Neuronal stem cell (in vitro differentiated cells): Measurements from ENCODE around the gene TAB2.

Experiments used
- DNase-seq: peaks from one replicate; pipeline ENCODE4 v3.0.0-alpha.2; 2013; ENCODE audit warnings: low spot score
- H2AFZ ChIP-seq: one replicate; pipeline ENCODE4 v1.6.1; 2013; ENCODE audit warnings: mild to moderate bottlenecking, low read length, inconsistent platforms
- H2AK5ac ChIP-seq: 2 replicates; pipeline ENCODE4 v1.6.1; 2013; ENCODE audit warnings: low read depth, mild to moderate bottlenecking, inconsistent platforms, low read length, moderate library complexity, mixed read lengths
- H2BK120ac ChIP-seq: 2 replicates; pipeline ENCODE4 v1.6.1; 2013; ENCODE audit warnings: low read depth, mild to moderate bottlenecking, inconsistent platforms, low read length, moderate library complexity, mixed read lengths
- H2BK12ac ChIP-seq: one replicate; pipeline ENCODE4 v1.6.1; 2013; ENCODE audit warnings: low read length, inconsistent platforms
- H2BK15ac ChIP-seq: 2 replicates; pipeline ENCODE4 v1.6.1; 2013; ENCODE audit warnings: mild to moderate bottlenecking, low read length, inconsistent platforms, mixed read lengths
- H2BK5ac ChIP-seq: one replicate; pipeline ENCODE4 v1.6.1; 2013; ENCODE audit warnings: inconsistent platforms, mild to moderate bottlenecking, low read length, moderate library complexity
- H3K14ac ChIP-seq: one replicate; pipeline ENCODE4 v1.6.1; 2013; ENCODE audit warnings: low read length, inconsistent platforms
- H3K18ac ChIP-seq: 2 replicates; pipeline ENCODE4 v1.6.1; 2013; ENCODE audit warnings: low read length, inconsistent platforms
- H3K23ac ChIP-seq: 2 replicates; pipeline ENCODE4 v1.6.1; 2013; ENCODE audit warnings: low read depth, mild to moderate bottlenecking, mixed read lengths, low read length, inconsistent platforms; ENCODE audit not compliant: poor library complexity
- H3K27ac ChIP-seq: replicated peaks from 3 replicates; pipeline ENCODE4 v1.5.1; 2013; ENCODE audit warnings: low read length, inconsistent platforms
- H3K27me3 ChIP-seq, 3 experiments: 2 replicates each; pipeline ENCODE4 v1.6.1; 2013; ENCODE audit warnings: low read length in 3 of 3, mild to moderate bottlenecking in 2 of 3, inconsistent platforms in 1 of 3, low read depth in 1 of 3, mixed read lengths in 1 of 3, moderate library complexity in 1 of 3; ENCODE audit not compliant: control insufficient read depth in 3 of 3, insufficient read depth in 3 of 3
- H3K36me3 ChIP-seq, 2 donors: replicated peaks in 1 of 2; 2 replicates each; pipeline ENCODE4 v1.6.1; 2013; ENCODE audit warnings: low read length in 2 of 2; ENCODE audit not compliant: control insufficient read depth in 2 of 2, insufficient read depth in 2 of 2
- H3K4ac ChIP-seq: 2 replicates; pipeline ENCODE4 v1.6.1; 2013; ENCODE audit warnings: inconsistent platforms, mild to moderate bottlenecking, low read length, moderate library complexity
- H3K4me1 ChIP-seq, 2 donors: 1 replicate in 1 of 2; 2 replicates in 1 of 2; pipeline ENCODE4 v1.6.1; 2013; ENCODE audit warnings: low read length in 2 of 2, low read depth in 1 of 2; ENCODE audit not compliant: control insufficient read depth in 2 of 2, insufficient read depth in 1 of 2
- H3K4me2 ChIP-seq: one replicate; pipeline ENCODE4 v1.6.1; 2013; ENCODE audit warnings: mild to moderate bottlenecking, low read length, inconsistent platforms; ENCODE audit not compliant: insufficient read depth, poor library complexity, severe bottlenecking
- H3K4me3 ChIP-seq, 2 donors: 2 replicates each; pipeline ENCODE4 v1.5.1; 2013; ENCODE audit warnings: low read length in 2 of 2, mild to moderate bottlenecking in 2 of 2, inconsistent platforms in 1 of 2, moderate library complexity in 1 of 2
- H3K79me1 ChIP-seq: one replicate; pipeline ENCODE4 v1.6.1; 2013; ENCODE audit warnings: low read depth, mild to moderate bottlenecking, inconsistent platforms, low read length, moderate library complexity
- H3K9ac ChIP-seq: one replicate; pipeline ENCODE4 v1.6.1; 2013; ENCODE audit warnings: mild to moderate bottlenecking, low read depth, low read length, inconsistent platforms; ENCODE audit not compliant: poor library complexity
- H3K9me3 ChIP-seq, 2 donors: replicated peaks in 1 of 2; 2 replicates each; pipeline versions ENCODE3 to v1.6.1; 2013; ENCODE audit warnings: low read length in 2 of 2, mild to moderate bottlenecking in 2 of 2, inconsistent platforms in 1 of 2, low read depth in 1 of 2, mixed read lengths in 1 of 2, moderate library complexity in 1 of 2; ENCODE audit not compliant: control insufficient read depth in 2 of 2, insufficient read depth in 1 of 2
- H4K8ac ChIP-seq: one replicate; pipeline ENCODE4 v1.6.1; 2013; ENCODE audit warnings: low read depth, mild to moderate bottlenecking, inconsistent platforms, low read length, moderate library complexity
- H4K91ac ChIP-seq: one replicate; pipeline ENCODE4 v1.6.1; 2013; ENCODE audit warnings: low read length, low read depth, mild to moderate bottlenecking, inconsistent platforms; ENCODE audit not compliant: poor library complexity
- WGBS, 2 donors: extraction: QIAGEN DNeasy Blood & Tissue Kit; methylation state at CpG; one replicate each; pipeline ENCODE4 v1.1.7; 2013; ENCODE audit warnings: missing lambda C conversion rate in 2 of 2, mixed read lengths in 1 of 2; ENCODE audit not compliant: insufficient read length in 2 of 2, insufficient replicate concordance in 1 of 2; ENCODE audit errors: extremely low coverage in 2 of 2; 5-methylcytosine and 5-hydroxymethylcytosine counted together

The TAB2 gene

GRCh38 chr6:149289192-149289781 is 28.2 kb upstream of the TAB2 start:
- Histone ChIP-seq H2BK120ac (no peak overlapping the region), H3K18ac (no peak overlapping the region), H3K4me2 (no peak overlapping the region), H3K27ac (no peak overlapping the region), H3K36me3 (no peaks in the 10 kb centered on the region), H2BK5ac (no peak overlapping the region), H2AK5ac (no peak overlapping the region), H3K79me1 (no peaks in the 10 kb centered on the region), H3K9me3 (no peaks in the 10 kb centered on the region), H4K8ac (no peak overlapping the region), H3K14ac (no peak overlapping the region), H2AFZ (no peak overlapping the region), H3K23ac (no peak overlapping the region), H3K27me3 (no peaks in the 10 kb centered on the region), H3K9ac (no peak overlapping the region), H3K4ac (no peak overlapping the region), H4K91ac (no peak overlapping the region), H2BK15ac (no peak overlapping the region), H3K4me1 (no peaks in the 10 kb centered on the region), H2BK12ac (no peak overlapping the region), H3K4me3 (no peak overlapping the region)
- no peak for DNase-seq
- WGBS, 2 donors: no CpG with 5 or more reads among the region's 4 CpGs

DNA sequence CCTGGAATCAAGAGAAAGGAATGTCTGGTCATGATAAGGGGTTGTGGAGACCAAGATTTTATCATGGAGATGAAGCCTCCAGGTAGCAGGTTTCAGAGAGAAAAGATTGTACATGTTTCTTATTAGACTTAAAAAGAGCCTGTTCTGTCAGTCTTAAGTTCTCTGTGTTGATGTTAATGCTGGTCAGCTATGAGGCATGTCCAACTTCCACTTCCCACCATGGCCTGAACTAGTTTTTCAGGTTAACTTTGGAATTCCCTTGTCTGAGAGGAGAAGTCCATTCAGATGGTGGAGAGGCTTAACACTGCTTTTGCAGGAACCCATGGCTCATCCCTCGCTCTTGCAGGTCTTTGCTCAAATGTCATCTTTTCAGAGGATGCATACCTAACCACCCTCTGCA is 27.5 kb upstream of the TAB2 start:
- H3K4me1 ChIP-seq: no peaks in the 10 kb centered on the region
- H2BK15ac ChIP-seq: no peak overlapping the region
- no peaks in the 10 kb centered on the region for H3K9me3 ChIP-seq
- no peak overlapping the region for H3K4me2 ChIP-seq
- H4K91ac ChIP-seq: no peak overlapping the region
- no peaks in the 10 kb centered on the region for H3K79me1 ChIP-seq
- no peak overlapping the region for H2BK12ac ChIP-seq
- DNase-seq: no peak
- no peak overlapping the region for H2BK120ac ChIP-seq
- no peak overlapping the region for H3K18ac ChIP-seq
- H3K27me3 ChIP-seq: no peaks in the 10 kb centered on the region
- no peak overlapping the region for H2AK5ac ChIP-seq
- WGBS, 2 donors: no CpG with 5 or more reads among the region's 1 CpG
- no peak overlapping the region for H2BK5ac ChIP-seq
- no peak overlapping the region for H4K8ac ChIP-seq
- H3K23ac ChIP-seq: no peak overlapping the region
- no peak overlapping the region for H3K4me3 ChIP-seq
- no peak overlapping the region for H3K9ac ChIP-seq
- H2AFZ ChIP-seq: no peak overlapping the region
- no peak overlapping the region for H3K27ac ChIP-seq
- no peak overlapping the region for H3K14ac ChIP-seq
- H3K4ac ChIP-seq: no peak overlapping the region
- H3K36me3 ChIP-seq: no peaks in the 10 kb centered on the region

- no peak overlapping the region for H3K4me3 ChIP-seq
- no peak overlapping the region for H4K8ac ChIP-seq
- no peak overlapping the region for H2BK5ac ChIP-seq
- H3K18ac ChIP-seq: no peak overlapping the region
- WGBS, 2 donors: no CpG with 5 or more reads among the region's 1 CpG
- H3K9ac ChIP-seq: no peak overlapping the region
- no peak overlapping the region for H2AFZ ChIP-seq
- no peak overlapping the region for H3K14ac ChIP-seq
- H3K79me1 ChIP-seq: no peaks in the 10 kb centered on the region
- DNase-seq: no peak
- H3K36me3 ChIP-seq: no peaks in the 10 kb centered on the region
- no peaks in the 10 kb centered on the region for H3K9me3 ChIP-seq
- H2BK15ac ChIP-seq: no peak overlapping the region
- H2AK5ac ChIP-seq: no peak overlapping the region
- H2BK120ac ChIP-seq: no peak overlapping the region
- H2BK12ac ChIP-seq: no peak overlapping the region
- H3K27ac ChIP-seq: no peak overlapping the region
- no peak overlapping the region for H3K23ac ChIP-seq
- H4K91ac ChIP-seq: no peak overlapping the region
- H3K27me3 ChIP-seq: no peaks in the 10 kb centered on the region
- H3K4me1 ChIP-seq: no peaks in the 10 kb centered on the region
- no peak overlapping the region for H3K4ac ChIP-seq
- no peak overlapping the region for H3K4me2 ChIP-seq
These were observed 24.3 kb upstream of the TAB2 start for GRCh38 chr6:149293244-149293643.

DNA sequence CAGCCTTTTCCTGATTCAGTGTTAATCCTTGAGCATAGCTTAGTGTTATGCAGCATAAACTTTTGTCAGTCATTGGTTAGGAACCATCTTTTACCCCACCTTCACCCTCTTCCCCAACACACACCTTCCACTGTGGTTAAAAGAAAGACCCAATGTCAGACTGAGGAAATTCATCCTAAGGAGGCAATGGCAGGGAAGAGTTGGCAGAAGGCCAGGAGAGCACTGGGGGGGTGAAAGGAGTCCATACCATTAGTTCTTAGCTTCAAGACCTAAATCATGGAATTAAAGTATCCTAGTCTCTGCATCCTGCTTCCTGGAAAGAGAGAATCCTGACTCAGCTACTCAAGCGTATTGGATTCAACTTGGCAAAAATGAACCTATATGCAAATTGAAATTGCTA is 16.9 kb upstream of the TAB2 start:
- Histone ChIP-seq H3K4me1 (no peaks in the 10 kb centered on the region), H3K9ac (no peak overlapping the region), H4K8ac (no peak overlapping the region), H3K9me3 (no peaks in the 10 kb centered on the region), H2BK12ac (no peak overlapping the region), H3K23ac (no peak overlapping the region), H3K27me3 (no peaks in the 10 kb centered on the region), H3K79me1 (no peaks in the 10 kb centered on the region), H2BK15ac (no peak overlapping the region), H3K36me3 (no peaks in the 10 kb centered on the region), H2AK5ac (no peak overlapping the region), H4K91ac (no peak overlapping the region), H2BK120ac (no peak overlapping the region), H3K4me2 (no peak overlapping the region), H2BK5ac (no peak overlapping the region), H3K14ac (no peak overlapping the region), H3K27ac (no peak overlapping the region), H3K18ac (no peak overlapping the region), H2AFZ (no peak overlapping the region), H3K4ac (no peak overlapping the region), H3K4me3 (no peak overlapping the region)
- DNase-seq: no peak
- no CpG with 5 or more reads among the region's 1 CpG for WGBS, 2 donors
